SU-DHL-6 (cell line): ENCODE results near the gene CRYAB.

Experiments used
- CTCF ChIP-seq: fragments of 200-600 bp; sonication (generic); IDR thresholded peaks from one replicate; pipeline ENCODE4 v1.5.1; 2017; ENCODE audit warnings: antibody characterized with exemption, mild to moderate bottlenecking, low read length, moderate library complexity; ENCODE audit not compliant: insufficient read depth, poor library complexity, severe bottlenecking
- EZH2phosphoT487 ChIP-seq: fragments of 200-600 bp; sonication (generic), shearing (Covaris generic); conservative IDR thresholded peaks from 2 replicates; pipeline ENCODE4 v1.6.1; 2018; ENCODE audit warnings: mild to moderate bottlenecking, antibody characterized with exemption, low read length, moderate library complexity, mixed read lengths

DNA sequence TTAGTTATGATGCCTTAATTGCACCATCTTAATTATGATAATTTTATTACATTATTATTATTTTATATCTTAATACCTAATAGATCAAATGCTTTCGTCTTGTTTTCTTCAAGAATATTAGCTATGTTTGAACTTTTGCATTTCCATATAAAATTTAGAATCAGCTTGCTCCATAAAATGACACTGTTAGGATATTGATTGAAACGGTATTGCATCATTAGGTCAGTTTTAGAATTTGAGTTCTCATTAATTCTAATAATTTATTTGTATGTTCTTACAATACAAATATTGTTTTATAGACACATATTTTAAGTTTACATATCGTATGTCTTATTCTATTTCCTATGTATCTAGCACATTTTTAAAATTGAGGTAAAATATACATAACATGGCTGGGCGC is 25.5 kb downstream of the CRYAB start:
- no peak for TF ChIP-seq CTCF
- no peak for TF ChIP-seq EZH2phosphoT487
